T-helper 2 cell (primary cell): ENCODE measurements around the gene NEBL.

Experiments used
- DNase-seq, 5 experiments: peaks; one replicate each; pipeline versions ENCODE4 v3.0.0 to v3.0.0-alpha.2; 2012 to 2022

NEBL gene

DNA sequence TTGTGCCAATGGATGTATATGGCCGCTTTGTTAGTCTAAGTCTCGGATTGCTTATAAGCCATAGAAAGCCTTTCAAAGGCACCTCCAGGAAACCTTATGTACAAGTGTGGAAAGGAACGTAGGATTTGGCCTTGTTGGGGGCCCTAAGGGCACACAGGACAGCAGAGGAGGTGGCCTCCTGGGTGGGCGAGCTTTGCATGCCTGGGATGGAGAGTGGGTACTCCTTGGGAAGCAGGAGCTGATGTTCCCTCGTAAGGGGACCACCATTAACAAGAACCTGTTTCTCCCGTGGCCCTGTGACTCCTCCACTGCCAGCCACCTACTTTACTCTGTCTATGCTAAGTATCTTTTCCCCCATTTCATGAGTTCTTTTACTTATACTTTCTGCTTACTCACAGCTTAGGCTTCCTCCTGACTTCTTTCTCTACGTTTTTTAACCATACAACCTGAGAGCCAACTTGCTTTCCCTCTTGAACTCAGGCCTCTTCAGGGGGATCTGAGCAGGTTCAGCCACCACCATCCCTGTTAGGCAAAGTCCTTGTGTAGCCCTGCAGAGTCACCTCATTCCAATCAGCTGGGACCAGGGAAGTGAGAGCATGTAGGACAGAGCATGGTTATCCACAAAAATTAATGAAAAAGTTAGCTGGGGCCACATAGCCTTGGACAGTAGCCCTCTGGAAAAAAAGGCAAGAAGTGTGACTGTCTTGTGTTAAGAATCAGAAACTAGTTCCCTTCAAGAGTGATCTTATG lies 118.9 kb downstream of the NEBL start:
- DNase-seq: no peak

DNA sequence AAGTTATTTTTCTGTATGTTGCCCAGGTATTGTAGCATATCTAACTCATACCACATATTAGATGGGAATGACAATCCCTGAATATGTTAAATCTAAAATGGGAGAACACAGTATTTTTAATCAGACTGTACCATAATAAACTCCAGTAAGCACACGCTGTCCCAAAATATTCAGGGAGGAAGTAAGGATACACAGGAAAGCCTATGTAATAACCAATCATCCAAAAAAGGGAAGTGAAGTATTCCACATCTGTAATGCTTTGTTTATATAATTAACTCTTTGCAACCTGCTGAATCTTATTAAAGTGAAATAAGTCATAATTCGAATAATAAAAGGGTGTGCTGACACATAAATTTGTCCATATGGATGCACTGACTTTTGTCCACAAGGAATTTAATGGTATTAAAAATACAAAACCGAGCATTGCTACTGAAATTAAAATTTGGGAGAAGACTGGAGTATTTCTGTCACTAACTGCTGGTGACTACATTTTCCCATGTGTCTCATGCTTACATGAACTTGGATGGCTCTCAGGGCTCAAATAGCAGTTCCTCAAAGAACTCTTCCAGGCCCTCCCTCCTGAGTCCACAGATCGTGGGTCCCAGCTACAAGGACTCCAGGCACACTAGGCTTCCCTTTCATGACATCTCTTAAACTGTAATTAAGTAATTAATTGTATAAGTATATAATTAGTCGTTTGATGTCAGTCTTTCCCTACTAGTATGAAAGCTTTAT lies 120.6 kb downstream of the NEBL start:
- no peak for DNase-seq

DNA sequence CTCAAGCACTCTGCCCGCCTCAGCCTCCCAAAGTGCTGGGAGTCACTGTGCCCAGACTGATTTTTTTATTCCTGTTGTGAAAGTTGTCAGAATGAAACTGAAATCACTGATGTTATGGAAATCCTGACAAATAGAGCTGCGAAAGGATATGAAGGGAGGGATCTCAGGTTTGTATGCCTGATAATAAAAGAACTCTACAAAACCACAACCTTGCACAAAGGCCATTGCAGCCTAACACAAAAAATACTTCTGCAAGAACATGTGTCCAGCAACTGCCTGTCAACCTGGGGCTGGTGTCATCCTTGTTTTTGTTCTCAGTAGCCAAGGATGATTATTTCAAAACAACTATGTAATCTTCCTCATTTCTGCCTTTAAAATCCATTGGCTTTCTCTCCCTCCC lies 126.1 kb downstream of the NEBL start:
- no peak for DNase-seq

DNA sequence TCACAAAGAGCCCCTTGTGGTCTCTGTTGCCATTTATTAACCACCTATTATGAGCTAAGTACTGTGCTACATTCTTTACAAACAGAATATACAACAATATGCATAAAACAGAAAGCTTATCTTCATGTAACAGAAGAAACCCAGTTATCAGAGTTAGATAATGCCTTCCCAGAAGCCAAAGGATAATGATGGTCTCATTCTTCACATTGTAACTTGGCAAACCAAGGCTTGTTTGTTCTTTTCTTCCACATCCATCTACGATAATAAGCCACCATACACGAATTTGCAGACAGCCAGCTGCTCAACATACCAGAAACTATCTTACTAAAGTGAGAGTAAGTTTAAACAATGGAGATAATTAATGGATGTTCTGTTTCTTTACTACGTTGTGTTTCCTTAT lies 127.6 kb downstream of the NEBL start:
- no peak for DNase-seq

DNA sequence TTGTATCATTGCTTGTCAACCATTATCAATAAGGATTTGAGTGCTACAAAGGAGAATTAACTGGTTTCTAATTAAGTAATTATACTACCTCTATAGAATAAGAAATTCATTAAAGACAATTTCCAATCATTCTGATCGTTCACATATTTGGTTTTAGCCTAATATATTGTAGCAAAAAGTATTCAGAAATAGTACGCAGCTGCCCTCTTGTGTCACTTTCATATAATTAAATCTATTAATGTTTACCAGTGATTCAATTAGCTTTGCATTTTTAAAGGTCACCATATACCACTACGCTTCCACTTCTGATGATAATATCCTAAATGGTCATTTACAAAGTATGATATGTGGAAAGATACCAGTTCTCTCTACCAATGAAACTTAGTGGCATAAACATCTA lies 128.3 kb downstream of the NEBL start:
- DNase-seq: no peak

DNA sequence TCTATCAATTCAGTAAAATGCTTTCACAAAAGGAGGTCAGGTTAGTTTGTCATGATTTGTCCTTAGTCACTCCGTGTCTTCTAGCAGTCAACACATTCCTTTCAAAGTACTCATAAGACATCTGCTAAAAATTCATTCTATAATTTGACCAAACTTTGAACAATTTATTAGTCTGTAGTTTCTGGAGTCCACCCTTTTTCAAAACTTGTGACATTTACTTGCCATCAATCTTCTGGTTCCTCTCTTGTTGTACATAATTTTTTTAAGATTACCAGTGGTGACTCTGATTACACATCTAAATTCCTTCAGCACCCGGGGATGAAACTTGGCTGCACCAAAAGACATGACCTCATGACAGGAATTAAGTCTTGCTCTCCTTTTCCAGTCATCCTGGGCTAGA lies 130.1 kb downstream of the NEBL start:
- DNase-seq: no peak

DNA sequence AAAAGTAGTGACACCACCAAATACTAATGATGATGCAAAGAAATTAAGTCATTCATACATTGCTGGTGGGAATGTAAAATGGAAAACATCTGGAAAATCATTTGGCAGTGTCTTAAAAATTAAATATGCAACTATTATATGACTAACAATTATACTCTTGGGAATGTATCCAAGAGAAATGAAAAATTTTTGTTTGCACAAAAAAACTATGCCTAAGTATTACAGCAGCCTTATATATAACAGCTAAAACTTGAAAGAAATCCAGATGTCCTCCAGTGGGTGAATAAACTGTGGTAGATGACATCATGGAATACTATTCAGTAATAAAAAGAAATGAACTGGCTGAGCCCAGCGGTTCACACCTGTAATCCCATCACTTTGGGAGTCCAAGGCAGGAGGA lies 132.0 kb downstream of the NEBL start:
- no peak for DNase-seq

DNA sequence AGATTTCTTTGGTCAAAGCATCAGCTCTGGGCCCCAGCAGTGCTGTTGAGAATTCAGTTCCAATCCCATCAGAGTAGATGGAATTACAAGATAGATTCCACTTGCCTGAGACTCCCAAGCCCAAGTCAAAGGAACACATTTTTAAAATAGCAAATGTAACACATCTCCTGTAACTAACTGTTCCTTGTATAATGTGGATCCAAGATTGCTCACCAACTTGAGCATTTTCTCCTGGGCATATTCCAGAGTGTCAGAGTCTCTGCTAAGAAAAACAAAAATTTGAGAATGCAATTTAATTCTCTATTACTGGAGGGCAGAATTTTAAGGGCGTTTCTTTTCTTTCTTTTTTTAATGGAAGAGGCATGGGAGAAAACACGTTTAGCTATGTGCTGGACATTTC lies 136.7 kb downstream of the NEBL start:
- DNase-seq: no peak

DNA sequence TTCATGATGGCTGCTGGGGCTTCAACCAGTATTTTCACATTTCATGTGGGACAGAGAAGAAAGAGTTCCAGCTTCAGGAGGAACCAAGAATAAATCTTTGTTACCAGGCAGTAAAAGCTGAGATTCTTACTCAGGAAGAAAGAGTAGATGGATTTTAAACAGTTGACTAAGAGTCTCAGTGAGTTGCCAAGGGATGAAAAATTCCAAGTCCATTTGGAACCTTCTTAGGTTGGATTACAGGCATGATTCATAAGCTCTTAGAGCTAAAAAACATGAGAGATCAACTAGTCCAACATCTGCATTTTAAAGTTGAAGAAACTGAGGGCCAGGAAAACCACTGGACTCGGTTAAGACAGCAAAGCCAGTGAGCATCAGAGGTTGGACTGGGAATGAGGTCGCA lies 148.6 kb downstream of the NEBL start:
- DNase-seq: no peak

DNA sequence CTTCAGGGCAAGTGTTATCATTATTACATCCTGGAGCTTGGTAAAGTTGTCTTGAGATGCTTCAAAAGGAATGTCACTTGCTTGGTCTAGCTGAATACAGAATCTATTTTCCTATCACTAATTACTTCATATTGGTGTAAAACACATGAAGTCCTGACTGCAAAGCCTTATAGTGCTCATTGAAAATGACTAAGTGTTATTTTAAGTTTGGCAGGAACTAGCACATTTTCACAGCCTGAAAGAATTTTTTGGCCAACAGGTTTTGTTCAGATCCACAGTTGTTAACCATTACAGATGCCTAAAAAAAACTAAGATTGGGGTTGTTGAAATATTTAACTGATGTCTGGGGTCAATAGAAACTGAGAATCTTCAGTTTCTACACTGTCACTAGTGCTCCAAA lies 149.3 kb downstream of the NEBL start:
- DNase-seq: no peak

DNA sequence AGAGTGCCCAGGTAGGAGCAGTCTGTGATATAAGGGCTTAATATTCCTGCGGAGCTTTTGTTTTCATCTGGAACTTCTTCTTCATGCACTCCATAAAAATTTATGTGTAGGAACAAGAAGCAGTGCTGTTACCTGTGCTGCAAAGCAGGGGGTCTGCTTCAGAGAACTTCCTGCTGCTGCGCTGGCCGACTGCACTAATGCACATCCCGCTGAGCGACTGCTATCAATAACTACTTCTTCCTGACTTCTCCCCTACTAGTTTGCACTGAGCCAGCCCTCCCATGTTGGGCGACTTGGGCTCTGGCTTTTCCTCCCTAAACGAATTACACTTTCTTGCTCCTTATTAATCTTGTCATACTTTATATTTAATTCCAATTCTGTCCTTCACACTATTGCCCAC lies 150.3 kb downstream of the NEBL start:
- no peak for DNase-seq

DNA sequence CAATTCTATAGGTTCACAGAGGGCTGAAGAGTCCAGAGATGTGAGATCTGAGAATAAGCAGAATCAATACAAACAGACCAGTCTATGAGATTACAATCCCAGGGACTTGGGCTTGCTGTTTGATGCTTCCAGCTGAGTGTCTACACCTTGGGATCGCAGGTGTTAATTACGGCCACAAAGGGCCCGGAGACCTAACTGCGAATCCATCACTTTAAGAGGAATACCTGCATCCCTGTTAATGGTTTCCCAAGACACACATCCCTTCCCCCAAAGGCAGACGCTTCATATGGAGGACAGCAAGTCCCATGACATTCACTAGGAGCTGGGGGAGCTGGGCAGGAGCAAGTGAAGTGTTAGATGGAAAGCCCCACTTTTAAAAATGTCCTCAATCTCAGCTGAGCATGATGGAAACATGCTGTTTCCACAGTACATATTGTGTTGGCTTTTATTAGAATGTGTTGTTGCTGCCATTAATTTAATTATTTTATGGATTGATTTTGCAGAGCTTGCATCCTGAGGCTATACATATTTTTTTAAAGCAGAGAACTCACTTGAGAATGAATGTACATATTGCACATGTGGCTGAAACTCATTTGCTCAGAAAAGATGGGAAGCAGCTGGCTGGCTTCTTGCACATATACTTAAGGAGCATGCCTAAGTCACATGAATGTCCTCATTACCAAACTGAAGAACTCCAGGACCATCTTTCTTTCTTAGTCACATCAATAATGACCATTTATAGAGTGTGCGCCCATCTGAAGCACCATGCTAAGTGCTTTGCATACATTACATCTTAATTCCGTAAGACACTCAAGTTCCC lies 151.3 kb downstream of the NEBL start:
- DNase-seq: no peak

DNA sequence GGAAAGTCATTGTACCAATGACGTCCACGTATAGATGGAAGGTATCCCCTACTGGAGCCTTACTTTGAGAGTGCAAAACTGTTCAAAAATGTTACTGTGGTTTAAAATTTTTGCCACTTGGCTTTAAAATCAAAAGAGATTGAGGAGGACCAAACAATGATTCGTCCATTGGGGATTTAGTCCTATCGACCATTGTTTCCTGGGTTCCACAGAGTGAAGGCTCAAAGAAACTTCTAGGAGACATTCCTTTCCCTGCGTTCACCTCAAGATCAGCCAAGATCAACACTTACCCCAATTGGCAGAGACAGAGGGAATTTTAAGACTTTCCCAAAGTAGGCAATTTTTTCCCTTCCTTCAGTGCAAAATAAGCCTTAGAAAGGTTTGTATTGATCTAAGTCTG lies 152.3 kb downstream of the NEBL start:
- no peak for DNase-seq

DNA sequence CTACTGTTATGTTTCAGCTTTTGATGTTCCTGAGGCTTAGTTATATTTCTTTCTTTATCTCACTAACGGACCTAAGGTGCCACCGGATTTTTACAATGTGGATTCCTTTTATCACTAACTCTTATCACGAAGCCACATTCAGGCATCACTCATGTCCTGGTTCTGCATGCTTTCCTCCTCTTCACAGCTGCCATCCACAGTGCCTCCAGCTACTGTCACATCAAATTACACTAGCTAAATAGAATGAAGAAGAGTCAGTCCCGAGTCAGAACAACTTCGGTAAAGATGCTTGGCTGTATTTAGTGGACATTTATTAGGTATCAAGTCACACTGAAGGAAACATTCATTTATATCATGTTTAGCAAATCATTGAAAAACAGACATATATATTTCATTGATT lies 153.2 kb downstream of the NEBL start:
- DNase-seq: no peak

DNA sequence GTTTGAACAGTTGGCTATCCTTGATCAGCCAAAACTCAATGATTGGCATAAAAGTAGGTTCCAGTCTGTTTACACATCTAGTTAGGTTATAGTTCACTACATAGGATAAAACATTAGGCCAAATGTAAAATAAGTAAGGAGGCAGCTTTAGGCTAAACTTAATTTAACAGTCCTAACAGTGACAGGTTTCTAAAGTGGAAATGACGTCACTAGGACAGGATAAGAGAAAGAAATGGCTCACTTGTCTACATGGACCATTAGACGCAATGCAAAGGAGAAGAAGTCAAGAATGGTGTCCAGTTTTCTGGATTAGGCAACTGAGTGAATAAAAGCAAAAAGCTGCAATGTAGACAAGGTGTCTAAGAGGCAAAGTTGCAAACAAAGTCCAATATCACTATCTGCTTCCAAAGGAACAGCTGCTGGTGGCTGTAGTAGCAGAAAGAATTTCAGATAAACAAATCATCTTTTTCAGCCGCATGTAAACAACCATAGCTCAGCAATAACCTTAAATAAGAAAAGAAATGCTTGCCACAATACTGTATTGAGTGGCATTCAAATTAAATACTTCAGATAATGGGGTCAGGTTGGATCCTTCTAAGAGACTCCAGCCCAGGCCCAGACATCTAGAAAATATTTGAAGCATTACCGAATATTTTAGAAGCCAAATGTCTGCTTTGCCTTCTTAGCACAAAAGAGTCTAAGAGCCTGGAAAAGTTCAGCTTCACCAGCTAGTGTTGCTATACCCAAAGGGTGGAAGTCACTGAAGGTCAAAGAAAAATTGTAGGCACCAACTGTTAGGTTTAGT lies 154.2 kb downstream of the NEBL start:
- DNase-seq: no peak

DNA sequence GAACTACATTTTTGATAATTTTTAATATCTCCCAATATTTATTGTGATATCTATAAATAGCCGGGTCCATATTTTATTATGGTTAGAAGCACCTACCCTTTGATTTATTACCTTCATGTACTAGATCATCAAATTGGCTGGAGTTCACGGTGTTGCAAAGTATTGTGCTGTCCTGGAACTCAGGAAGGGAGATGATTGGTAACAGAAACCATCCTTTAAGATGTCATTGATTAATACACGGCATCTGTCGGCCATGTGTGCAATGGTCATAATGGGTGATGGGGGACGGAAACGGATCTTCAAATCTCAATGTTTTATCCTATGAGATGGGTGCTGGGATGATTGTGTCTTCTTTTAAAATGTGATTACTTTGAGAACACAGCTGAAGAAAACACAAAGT lies 157.0 kb downstream of the NEBL start:
- DNase-seq: no peak

DNA sequence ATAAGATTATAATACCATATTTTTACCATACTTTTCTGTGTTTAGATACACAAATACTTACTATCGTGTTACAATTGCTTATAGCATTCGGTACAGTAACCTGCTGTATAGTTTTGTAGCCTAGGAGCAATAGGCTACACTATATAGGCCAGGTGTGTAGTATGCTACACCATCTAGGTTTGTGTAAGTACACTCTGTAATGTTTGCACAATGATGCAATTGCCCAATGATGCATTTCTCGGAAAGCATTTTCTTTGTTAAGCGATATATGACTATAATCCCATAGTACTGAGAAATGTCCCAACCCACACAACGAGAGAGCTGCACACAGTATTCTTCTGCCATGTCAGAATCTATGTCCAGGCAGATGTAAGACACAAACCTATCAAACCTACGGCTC lies 160.0 kb downstream of the NEBL start:
- DNase-seq: no peak
